Lower lobe of right lung (tissue), 2 donors: ENCODE data around the gene ANP32B. TPM values are rescaled to one million over a fixed set of nuclear protein-coding genes. Genes with fewer than 3 reads are reported as not detected.

Experiments used
- ATAC-seq, 2 donors: fragments of 200-7000 bp; cut with Tn5 transposase; one replicate each; pipeline ENCODE4 v1.9.1; 2020 to 2022; ENCODE audit warnings: mild to moderate bottlenecking in 2 of 2, moderate library complexity in 2 of 2
- DNase-seq: peaks from one replicate; pipeline ENCODE4 v3.0.0-alpha.2; 2020
- H3K27ac ChIP-seq: fragments of 200-600 bp; one replicate; pipeline ENCODE4 v1.8.0; 2022
- H3K27me3 ChIP-seq: fragments of 200-600 bp; one replicate; pipeline ENCODE4 v1.8.0; 2022; ENCODE audit warnings: low read depth
- H3K36me3 ChIP-seq: fragments of 200-600 bp; one replicate; pipeline ENCODE4 v1.8.0; 2022; ENCODE audit warnings: mild to moderate bottlenecking
- H3K4me1 ChIP-seq: fragments of 200-600 bp; one replicate; pipeline ENCODE4 v1.8.0; 2022
- H3K4me3 ChIP-seq: fragments of 200-600 bp; one replicate; pipeline ENCODE4 v1.8.0; 2022; ENCODE audit warnings: mild to moderate bottlenecking
- H3K9me3 ChIP-seq: fragments of 200-600 bp; one replicate; pipeline ENCODE4 v1.8.0; 2022
- intact Hi-C: fragments of 100-400 bp; cut with DNase I; formaldehyde crosslinking; loops from one replicate; pipeline ENCODE4 v1.11.0; 2022
- total RNA-seq: library from RNA; stranded (reverse); fragmentation: NEBNext Ultra II Directional; extraction: Animal tissue kit (Norgen Biotek cat#: 25700); gene quantifications from one replicate; pipeline ENCODE4 v1.2.1, GENCODE V29; 2021
- TF ChIP-seq, protein P1 (sequence below): fragments of 200-600 bp; IDR thresholded peaks from one replicate; pipeline ENCODE4 v1.8.0; 2022; ENCODE audit warnings: antibody characterized with exemption, mild to moderate bottlenecking
- donor health status: DM: no; HTN: yes; CAD: no; lungs with severe emphysema.

ANP32B gene
- total RNA-seq, 1 donor from 2014 or later, result 120 TPM

DNA sequence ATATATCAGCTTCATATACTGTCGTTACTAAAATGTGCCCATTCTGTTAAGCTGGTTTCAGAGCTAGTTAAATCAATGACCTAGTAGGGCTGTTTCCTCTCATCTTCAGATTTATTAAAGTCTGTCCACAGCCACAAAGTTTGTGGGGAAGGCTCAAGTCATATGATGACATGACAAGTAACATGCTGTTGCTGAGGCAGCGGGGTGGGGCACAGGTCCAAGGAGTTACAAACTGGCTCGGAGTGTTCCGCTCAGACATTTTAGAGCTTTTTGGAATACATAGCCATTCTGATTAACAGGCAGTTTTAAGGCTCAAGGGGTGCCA, 2.7 kb upstream of the ANP32B start:
- TF ChIP-seq, protein P1, sequence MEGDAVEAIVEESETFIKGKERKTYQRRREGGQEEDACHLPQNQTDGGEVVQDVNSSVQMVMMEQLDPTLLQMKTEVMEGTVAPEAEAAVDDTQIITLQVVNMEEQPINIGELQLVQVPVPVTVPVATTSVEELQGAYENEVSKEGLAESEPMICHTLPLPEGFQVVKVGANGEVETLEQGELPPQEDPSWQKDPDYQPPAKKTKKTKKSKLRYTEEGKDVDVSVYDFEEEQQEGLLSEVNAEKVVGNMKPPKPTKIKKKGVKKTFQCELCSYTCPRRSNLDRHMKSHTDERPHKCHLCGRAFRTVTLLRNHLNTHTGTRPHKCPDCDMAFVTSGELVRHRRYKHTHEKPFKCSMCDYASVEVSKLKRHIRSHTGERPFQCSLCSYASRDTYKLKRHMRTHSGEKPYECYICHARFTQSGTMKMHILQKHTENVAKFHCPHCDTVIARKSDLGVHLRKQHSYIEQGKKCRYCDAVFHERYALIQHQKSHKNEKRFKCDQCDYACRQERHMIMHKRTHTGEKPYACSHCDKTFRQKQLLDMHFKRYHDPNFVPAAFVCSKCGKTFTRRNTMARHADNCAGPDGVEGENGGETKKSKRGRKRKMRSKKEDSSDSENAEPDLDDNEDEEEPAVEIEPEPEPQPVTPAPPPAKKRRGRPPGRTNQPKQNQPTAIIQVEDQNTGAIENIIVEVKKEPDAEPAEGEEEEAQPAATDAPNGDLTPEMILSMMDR, result no peak
- intact Hi-C loops, result no loop called here
- H3K4me3 ChIP-seq, result no peak overlapping the region
- no peaks in the 10 kb centered on the region for H3K9me3 ChIP-seq
- H3K27ac ChIP-seq, result no peak overlapping the region
- no peaks in the 10 kb centered on the region for H3K36me3 ChIP-seq
- no peak for DNase-seq
- no peak for ATAC-seq
- H3K27me3 ChIP-seq, result no peaks in the 10 kb centered on the region
- peaks cover 10% of the 10 kb centered on the region for H3K4me1 ChIP-seq

DNA sequence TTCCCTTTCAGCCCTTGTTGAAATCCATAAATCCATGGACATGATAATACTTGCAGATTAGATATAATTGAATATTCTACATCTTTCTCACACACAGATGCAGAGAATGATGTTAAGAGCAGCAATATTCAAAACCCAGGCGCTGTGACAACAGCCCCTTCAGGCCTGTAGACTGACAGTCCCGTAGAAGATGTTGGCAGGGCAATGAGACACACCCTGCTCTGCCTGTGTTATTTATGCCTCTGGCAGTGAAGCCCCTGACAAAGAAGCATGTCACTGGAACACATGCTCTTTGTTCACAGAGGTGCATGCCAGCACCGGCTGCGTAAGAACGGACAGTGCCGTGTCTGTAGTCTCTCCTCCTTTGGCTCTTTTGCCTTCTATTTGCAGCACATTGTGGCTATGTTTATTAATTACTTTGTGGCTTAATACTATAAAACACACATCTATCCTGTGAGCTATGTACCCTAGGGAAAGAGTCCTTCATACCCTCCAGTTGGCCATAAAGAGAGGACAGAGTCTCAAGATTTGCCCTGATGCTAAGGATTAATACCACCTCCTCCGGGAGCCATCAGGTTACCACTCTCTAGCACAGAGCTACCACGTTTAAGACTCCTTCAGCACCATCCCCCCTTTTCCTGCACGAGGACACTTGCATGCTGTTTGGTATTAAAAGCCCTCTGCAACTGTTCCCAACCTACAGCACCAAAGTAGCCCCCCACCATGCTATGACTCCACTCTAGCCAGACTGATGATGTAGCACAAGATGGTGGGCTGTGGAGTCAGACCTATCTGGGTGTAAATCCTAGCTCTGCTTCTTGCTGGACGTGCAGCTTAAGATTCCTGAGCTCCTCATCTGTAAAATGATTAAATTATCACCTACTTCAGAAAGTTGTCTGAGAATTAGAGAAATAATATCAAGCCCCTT, 2.0 kb upstream of the ANP32B start:
- no peaks in the 10 kb centered on the region for H3K9me3 ChIP-seq
- intact Hi-C loops, result no loop called here
- DNase-seq (no peak), ATAC-seq (no peak)
- no peaks in the 10 kb centered on the region for H3K36me3 ChIP-seq
- no peak overlapping the region for H3K4me3 ChIP-seq
- H3K4me1 ChIP-seq, result peaks cover 18% of the 10 kb centered on the region
- TF ChIP-seq, protein P1, result no peak
- no peaks in the 10 kb centered on the region for H3K27me3 ChIP-seq
- H3K27ac ChIP-seq, result no peak overlapping the region

DNA sequence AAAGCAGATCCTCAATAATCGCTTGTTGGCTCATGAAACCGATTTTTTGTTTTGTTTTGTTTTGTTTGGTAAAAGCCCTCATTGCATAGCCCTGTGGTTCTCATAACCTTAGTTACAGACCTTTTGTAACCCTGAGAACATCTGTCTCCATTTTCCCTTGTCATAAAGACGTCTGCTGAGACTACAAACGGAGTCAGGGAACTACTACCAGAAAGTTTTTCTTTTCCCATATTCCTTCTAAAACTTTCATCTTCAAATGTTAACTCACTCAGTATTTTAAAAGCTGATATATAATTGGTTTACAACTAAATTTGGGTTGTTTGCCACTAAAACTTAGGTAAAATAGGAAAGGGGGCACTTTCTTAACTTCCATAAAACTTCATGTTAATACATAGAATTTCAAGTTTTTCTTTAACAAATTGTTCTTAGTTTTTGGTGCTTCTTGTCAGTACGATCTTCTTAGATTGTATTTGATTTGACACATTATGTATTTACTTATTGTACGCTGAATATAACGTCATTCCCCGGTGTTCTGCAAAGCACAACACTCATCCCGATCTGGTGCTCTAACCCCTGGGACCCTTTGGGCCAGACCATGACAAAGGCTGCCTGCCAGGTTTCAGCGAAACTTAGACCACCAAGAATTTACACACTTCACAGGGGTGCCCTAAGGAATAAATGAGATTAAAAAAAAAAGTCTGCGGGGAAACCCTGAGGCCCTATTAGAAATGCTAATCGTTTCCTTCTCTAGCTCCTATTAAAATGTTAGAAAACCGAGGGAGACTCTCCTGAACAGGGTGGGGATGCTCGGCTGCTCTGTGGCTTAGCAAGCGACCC, 1.1 kb upstream of the ANP32B start:
- peak overlapping the region; percentile 98 for H3K27ac ChIP-seq
- intact Hi-C loops, result no loop called here

DNA sequence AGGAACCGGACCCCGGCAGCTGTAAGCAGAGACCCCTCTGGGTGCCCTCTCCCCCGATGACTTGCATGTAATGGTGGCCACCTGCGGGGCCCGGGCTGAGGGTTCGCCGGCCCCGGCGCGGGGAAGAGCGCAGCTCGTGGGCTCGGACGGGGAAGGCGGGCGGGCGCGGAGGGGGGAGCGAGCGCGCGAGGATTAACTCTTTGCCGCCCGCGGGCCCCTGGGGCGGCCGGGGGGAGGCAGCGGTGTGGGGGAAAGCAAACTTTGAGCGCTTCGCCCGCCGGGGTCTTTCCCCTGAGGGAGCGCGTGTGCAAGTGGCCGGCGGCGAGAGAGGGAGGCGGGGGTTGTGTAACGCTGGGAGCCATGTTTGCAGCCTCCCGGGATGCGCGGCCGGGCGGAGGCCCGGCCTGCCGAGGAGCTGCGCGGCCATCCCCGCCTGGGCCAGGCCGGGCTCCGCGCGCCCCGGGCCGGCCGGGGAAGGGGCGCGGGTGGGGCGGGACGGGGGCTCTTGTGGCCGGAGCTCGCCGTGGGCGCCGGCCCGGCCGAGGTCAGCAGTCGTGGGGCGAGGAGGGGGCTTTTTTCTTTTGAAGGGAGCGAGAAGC, 547 bp downstream of the ANP32B start:
- intact Hi-C loops, result no loop called here
- H3K27ac ChIP-seq, result peak overlapping the region; percentile 98
- H3K4me1 ChIP-seq, result peaks cover 27% of the 10 kb centered on the region
- TF ChIP-seq, protein P1, result no peak
- ATAC-seq (peak; percentile 56 to 60), DNase-seq (peak; percentile 73)
- no peaks in the 10 kb centered on the region for H3K27me3 ChIP-seq
- peak overlapping the region; percentile 76 for H3K4me3 ChIP-seq
- H3K36me3 ChIP-seq, result no peaks in the 10 kb centered on the region
- H3K9me3 ChIP-seq, result no peaks in the 10 kb centered on the region

More for the DNA sequence above, 1.1 kb upstream of the ANP32B start:
- no peak for DNase-seq
- no peaks in the 10 kb centered on the region for H3K36me3 ChIP-seq
- peak overlapping the region; percentile 76 for H3K4me3 ChIP-seq
- no peaks in the 10 kb centered on the region for H3K9me3 ChIP-seq
- peaks cover 27% of the 10 kb centered on the region for H3K4me1 ChIP-seq
- no peak for ATAC-seq
- H3K27me3 ChIP-seq, result no peaks in the 10 kb centered on the region
- TF ChIP-seq, protein P1, result no peak
